HG03097 (cell line): ENCODE data around the gene GLT8D2.

Experiments used
- ATAC-seq: cut with Tn5 transposase; IDR thresholded peaks from one replicate; pipeline ENCODE4 v1.9.1; 2021; ENCODE audit not compliant: unreplicated experiment, low FRiP score

The GLT8D2 gene

GRCh38 chr12:104006929-104007328 is 43.1 kb downstream of the GLT8D2 start:
- ATAC-seq = no peak

GRCh38 chr12:104003596-104003995 is 46.4 kb downstream of the GLT8D2 start:
- ATAC-seq = no peak

- ATAC-seq = no peak
Observed at GRCh38 chr12:104002686-104003085, 47.3 kb downstream of the GLT8D2 start.

GRCh38 chr12:104000807-104001434 is 49.1 kb downstream of the GLT8D2 start:
- no peak for ATAC-seq

- no peak for ATAC-seq
Observed at GRCh38 chr12:103998976-103999375, 51.0 kb downstream of the GLT8D2 start.

GRCh38 chr12:103997286-103997900 is 52.6 kb downstream of the GLT8D2 start:
- no peak for ATAC-seq

- ATAC-seq = no peak
Observed at GRCh38 chr12:103996595-103996994, 53.4 kb downstream of the GLT8D2 start.

- no peak for ATAC-seq
Observed at GRCh38 chr12:103994235-103994634, 55.8 kb downstream of the GLT8D2 start.

- no peak for ATAC-seq
Observed at GRCh38 chr12:103986829-103987228, 63.2 kb downstream of the GLT8D2 start.

GRCh38 chr12:103978384-103978982 is 71.5 kb downstream of the GLT8D2 start:
- ATAC-seq = no peak

GRCh38 chr12:103975368-103975767 is 74.6 kb downstream of the GLT8D2 start:
- ATAC-seq = no peak

- ATAC-seq = no peak
Observed at GRCh38 chr12:103973909-103974308, 76.1 kb downstream of the GLT8D2 start.

GRCh38 chr12:103969391-103969790 is 80.6 kb downstream of the GLT8D2 start:
- ATAC-seq = no peak

- no peak for ATAC-seq
Observed at GRCh38 chr12:103966736-103967135, 83.3 kb downstream of the GLT8D2 start.

- ATAC-seq = peak; percentile 91
Observed at GRCh38 chr12:103965590-103966504, 84.1 kb downstream of the GLT8D2 start, which contains the start of gene TDG. Gene TDG (plus strand): TSS chr12:103965872. CDS start chr12:103966038, 166 bp downstream.

GRCh38 chr12:103965255-103965589 is 84.8 kb downstream of the GLT8D2 start:
- ATAC-seq = peak; percentile 1

GRCh38 chr12:103964805-103965204 is 85.2 kb downstream of the GLT8D2 start:
- ATAC-seq = no peak

GRCh38 chr12:103962493-103962892 is 87.5 kb downstream of the GLT8D2 start:
- no peak for ATAC-seq

- no peak for ATAC-seq
Observed at GRCh38 chr12:103960616-103961227, 89.3 kb downstream of the GLT8D2 start.

GRCh38 chr12:103958621-103959020 is 91.4 kb downstream of the GLT8D2 start:
- no peak for ATAC-seq
